ENCODE results near the gene KLHDC2. TPM values are rescaled to one million over a fixed set of nuclear protein-coding genes. Genes with fewer than 3 reads are reported as not detected.

The KLHDC2 gene
- polyA plus RNA-seq, 1 donor, result 113 TPM

DNA sequence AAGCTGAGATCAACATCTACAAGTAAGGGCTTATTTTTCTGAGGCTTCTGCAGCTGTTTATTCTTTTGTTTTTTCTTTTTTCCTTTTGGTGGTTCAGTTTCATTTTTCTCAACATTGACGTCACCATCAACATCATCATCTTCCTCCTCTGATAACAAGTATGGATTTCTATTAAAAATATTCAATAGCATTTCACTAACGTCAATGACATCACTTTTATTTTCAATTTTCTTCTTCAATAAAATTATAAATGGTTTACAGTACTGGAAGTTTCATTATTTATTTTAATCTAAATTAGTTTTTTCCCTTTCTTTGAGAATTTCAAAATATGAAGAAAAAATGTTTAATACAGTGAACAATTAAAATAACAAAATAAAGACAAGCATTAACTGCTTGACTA, 60.7 kb downstream of the KLHDC2 start:
- WGBS (ENCODE audit: insufficient coverage, low lambda C conversion rate), result 100% methylated on average over 2 of the region's 2 CpGs
- DNase-seq, result no peak
- Histone ChIP-seq H3K9me3 (ENCODE audit: control insufficient read depth, low read depth, low read length) (no peaks in the 10 kb centered on the region), H3K36me3 (ENCODE audit: control insufficient read depth, insufficient read depth, low read length) (peaks cover 79% of the 10 kb centered on the region), H3K27me3 (ENCODE audit: control insufficient read depth, insufficient read depth, low read length) (no peaks in the 10 kb centered on the region), H3K4me1 (ENCODE audit: control insufficient read depth, insufficient read depth, low read length) (no peaks in the 10 kb centered on the region), H3K27ac (ENCODE audit: low read length) (no peak overlapping the region), H3K4me3 (ENCODE audit: low read length) (no peak overlapping the region)

Other genes with a start within 250 kb of the KLHDC2 start
- gene RPS29, start 181.8 kb upstream of the KLHDC2 start, polyA plus RNA-seq, result 4,019 TPM
- gene LRR1, start 169.2 kb upstream of the KLHDC2 start, polyA plus RNA-seq, result 13.4 TPM
- gene RPL36AL, start 147.5 kb upstream of the KLHDC2 start, polyA plus RNA-seq, result 319 TPM
- 50.9 TPM for gene MGAT2, start 147.4 kb upstream of the KLHDC2 start, polyA plus RNA-seq
- 12.2 TPM for gene DNAAF2, start 132.9 kb upstream of the KLHDC2 start, polyA plus RNA-seq
- gene POLE2, start 79.9 kb upstream of the KLHDC2 start, polyA plus RNA-seq, result 11.3 TPM
- gene KLHDC1, start 75.0 kb upstream of the KLHDC2 start, polyA plus RNA-seq, result 4.9 TPM
- gene NEMF, start 84.6 kb downstream of the KLHDC2 start, polyA plus RNA-seq, result 49.6 TPM
- gene ARF6, start 124.9 kb downstream of the KLHDC2 start, polyA plus RNA-seq, result 77.2 TPM

All from large intestine (tissue), 3 donors.